GM12878 (cell line): Measurements from ENCODE around the gene TMC2. TPM values are rescaled to one million over a fixed set of nuclear protein-coding genes. Genes with fewer than 3 reads are reported as not detected.

Experiments used
- ATAC-seq: fragments of 200-7000 bp; cut with Tn5 transposase; 3 replicates; pipeline ENCODE4 v1.9.1; 2020; ENCODE audit warnings: mild to moderate bottlenecking, moderate library complexity
- BruUV-seq: library from RNA; stranded (reverse); fragments of 400-500 nt; replicated peaks from 2 replicates; lab custom pipeline; 2021; lab: Mats Ljungman, UMichigan
- CTCF ChIA-PET: fragments of 300-600 bp; sonication (Branson Sonifier 250); formaldehyde crosslinking; extraction: SDS; loops from one replicate; lab custom pipeline; 2021; ENCODE audit warnings: inconsistent platforms; lab: Yijun Ruan, JAX
- POLR2A ChIA-PET: fragments of 350-600 bp; formaldehyde crosslinking; extraction: SDS; loops from one replicate; lab custom pipeline; 2021; ENCODE audit warnings: inconsistent platforms; lab: Charles Lee
- RAD21 ChIA-PET: fragments of 300-600 bp; sonication (Branson Sonifier 250); formaldehyde crosslinking; loops from one replicate; lab custom pipeline; 2023; ENCODE audit warnings: antibody characterized with exemption; ENCODE audit not compliant: unreplicated experiment; lab: Charles Lee
- SMC1A ChIA-PET: fragments of 300-600 bp; sonication (Branson Sonifier 250); formaldehyde crosslinking; loops from one replicate; lab custom pipeline; 2023; ENCODE audit not compliant: unreplicated experiment, uncharacterized antibody; lab: Charles Lee
- DNase-seq: peaks from one replicate; pipeline ENCODE4 v3.0.0-alpha.2; 2011; ENCODE audit warnings: low read depth, low spot score
- FAIRE-seq: peaks from 3 replicates; lab custom pipeline; 2011; peaks lifted over from hg19 to GRCh38; lab: Jason Lieb, UNC
- H2AFZ ChIP-seq: 2 replicates; pipeline ENCODE4 v1.6.0; 2011; ENCODE audit warnings: low read depth, low read length, control low read depth; ENCODE audit not compliant: control insufficient read depth
- H3K27ac ChIP-seq: 2 replicates; pipeline ENCODE4 v1.5.1; 2011; ENCODE audit warnings: control low read depth; ENCODE audit not compliant: control insufficient read depth, insufficient read depth
- H3K27me3 ChIP-seq, 2 experiments: replicated peaks in 1 of 2; 2 replicates each; pipeline versions ENCODE4 v1.6.0 to v1.6.1; 2011; ENCODE audit warnings: low read length in 1 of 2; ENCODE audit not compliant: control insufficient read depth in 2 of 2, insufficient read depth in 2 of 2
- H3K36me3 ChIP-seq, 2 experiments: 2 replicates each; pipeline ENCODE4 v1.5.1; 2011; ENCODE audit warnings: low read length in 1 of 2; ENCODE audit not compliant: control insufficient read depth in 2 of 2, insufficient read depth in 2 of 2
- H3K4me1 ChIP-seq: 2 replicates; pipeline ENCODE4 v1.6.1; 2011; ENCODE audit warnings: mild to moderate bottlenecking, low read length, moderate library complexity, mixed read lengths; ENCODE audit not compliant: control insufficient read depth, insufficient read depth
- H3K4me2 ChIP-seq: 2 replicates; pipeline ENCODE4 v1.6.0; 2011; ENCODE audit warnings: control low read depth; ENCODE audit not compliant: control insufficient read depth, insufficient read depth
- H3K4me3 ChIP-seq: fragments of 200-600 bp; sonication (generic); 2 replicates; pipeline ENCODE4 v1.5.1; 2016
- H3K79me2 ChIP-seq: 2 replicates; pipeline ENCODE4 v1.6.0; 2011; ENCODE audit warnings: low read length; ENCODE audit not compliant: control insufficient read depth, insufficient read depth
- H3K9ac ChIP-seq: 2 replicates; pipeline ENCODE4 v1.8.0; 2011; ENCODE audit warnings: low read length, control low read depth, mixed read lengths; ENCODE audit not compliant: control insufficient read depth, insufficient read depth
- H3K9me3 ChIP-seq: replicated peaks from 3 replicates; pipeline ENCODE4 v1.5.1; 2011; ENCODE audit warnings: mild to moderate bottlenecking, low read length; ENCODE audit not compliant: control insufficient read depth, insufficient read depth
- H4K20me1 ChIP-seq: 2 replicates; pipeline ENCODE4 v1.6.0; 2011; ENCODE audit not compliant: control insufficient read depth, insufficient read depth
- BCL3 ChIP-seq: IDR thresholded peaks from 2 replicates; pipeline ENCODE4 v1.6.1; 2011; ENCODE audit warnings: borderline replicate concordance, low read depth, mild to moderate bottlenecking, moderate library complexity, low read length; ENCODE audit not compliant: insufficient read depth, poor library complexity, severe bottlenecking
- CHD1 ChIP-seq: IDR thresholded peaks from 2 replicates; pipeline ENCODE4 v1.6.1; 2012; ENCODE audit warnings: low read depth, low read length, improper control_type of control experiment
- CHD2 ChIP-seq: IDR thresholded peaks from 2 replicates; pipeline ENCODE4 v1.6.1; 2011; ENCODE audit warnings: low read depth, low read length, improper control_type of control experiment, borderline replicate concordance
- MAX ChIP-seq: IDR thresholded peaks from 2 replicates; pipeline ENCODE4 v1.6.1; 2012; ENCODE audit warnings: low read depth, low read length, improper control_type of control experiment
- NFXL1 ChIP-seq: fragments of 450-650 bp; IDR thresholded peaks from 2 replicates; pipeline ENCODE4 v1.6.1; 2017; ENCODE audit warnings: antibody characterized with exemption, mild to moderate bottlenecking, borderline replicate concordance
- NFYB ChIP-seq: IDR thresholded peaks from 2 replicates; pipeline ENCODE4 v1.6.1; 2011; ENCODE audit warnings: low read depth, mild to moderate bottlenecking, low read length, improper control_type of control experiment, moderate library complexity; ENCODE audit not compliant: insufficient read depth
- NKRF ChIP-seq: fragments of 450-650 bp; conservative IDR thresholded peaks from 2 replicates; pipeline ENCODE4 v1.6.1; 2017; ENCODE audit warnings: mild to moderate bottlenecking, moderate library complexity
- PML ChIP-seq: IDR thresholded peaks from 2 replicates; pipeline ENCODE4 v1.6.1; 2012; ENCODE audit warnings: low read length, inconsistent platforms
- POLR2AphosphoS5 ChIP-seq: IDR thresholded peaks from 2 replicates; pipeline ENCODE4 v1.6.1; 2011; ENCODE audit warnings: mild to moderate bottlenecking, low read length, inconsistent platforms
- RAD21 ChIP-seq: IDR thresholded peaks from 2 replicates; pipeline ENCODE4 v1.6.1; 2011; ENCODE audit warnings: mild to moderate bottlenecking, low read depth, low read length, moderate library complexity; ENCODE audit not compliant: insufficient read depth
- SMC3 ChIP-seq: IDR thresholded peaks from 2 replicates; pipeline ENCODE4 v1.6.1; 2011; ENCODE audit warnings: low read length, improper control_type of control experiment, borderline replicate concordance
- SUZ12 ChIP-seq: fragments of 200-600 bp; sonication (generic); IDR thresholded peaks from one replicate; pipeline ENCODE4 v1.6.1; 2018; ENCODE audit warnings: antibody characterized with exemption, mild to moderate bottlenecking; ENCODE audit not compliant: unreplicated experiment
- TBL1XR1 ChIP-seq: IDR thresholded peaks from 2 replicates; pipeline ENCODE4 v1.6.1; 2012; ENCODE audit warnings: low read depth, low read length, improper control_type of control experiment
- YBX1 ChIP-seq: fragments of 450-650 bp; IDR thresholded peaks from 2 replicates; pipeline ENCODE4 v1.6.1; 2016; ENCODE audit warnings: antibody characterized with exemption
- WGBS: methylation state at CpG from one replicate; pipeline ENCODE4 v1.1.6; 2016; ENCODE audit warnings: low lambda C conversion rate; ENCODE audit not compliant: insufficient replicate concordance, insufficient coverage; ENCODE audit errors: missing lambda C conversion rate; 5-methylcytosine and 5-hydroxymethylcytosine counted together
- in situ Hi-C: fragments of 300-500 bp; cut with MboI; formaldehyde crosslinking; loops from 9 replicates; pipeline ENCODE4 v1.14.3; 2018; ENCODE audit warnings: mixed read lengths
- intact Hi-C: fragments of 100-400 bp; cut with micrococcal nuclease; formaldehyde crosslinking; loops from one replicate; pipeline ENCODE4 v1.14.2; 2022; ENCODE audit not compliant: unreplicated experiment
- polyA plus RNA-seq, 11 experiments: library from polyadenylated mRNA; depleted of rRNA in 4 of 11; unstranded in 6 of 11; stranded (reverse) in 5 of 11; fragments of >200 nt; fragmentation: Nextera tagmentation in 4 of 11; fragmentation: Illumina TruSeq in 1 of 11; extraction: Ambion mirVana in 4 of 11; extraction: Trizol in 1 of 11; gene quantifications; 1 replicate in 1 of 11; 2 replicates in 10 of 11; pipeline versions ENCODE4 v1.2.1 to v1.2.3, GENCODE V29; 2011 to 2016; ENCODE audit warnings: inconsistent platforms in 2 of 11, missing spikeins in 2 of 11, low read depth in 1 of 11
- total RNA-seq, 4 experiments: library from RNA; depleted of rRNA in 3 of 4; stranded (reverse); fragments of >200 nt in 3 of 4; fragmentation: Illumina TruSeq in 1 of 4; extraction: Trizol in 1 of 4; gene quantifications; 2 replicates each; pipeline versions ENCODE4 v1.2.1 to v1.2.3, GENCODE V29; 2013 to 2021
- TF ChIP-seq, protein P1 (sequence below): IDR thresholded peaks from 2 replicates; pipeline ENCODE4 v1.6.1; 2012; ENCODE audit warnings: low read depth, low read length, improper control_type of control experiment
- TF ChIP-seq, protein P2 (sequence below): fragments of 450-650 bp; IDR thresholded peaks from 2 replicates; pipeline ENCODE4 v1.6.1; 2017; ENCODE audit warnings: mild to moderate bottlenecking, low read depth, inconsistent platforms; ENCODE audit not compliant: poor library complexity, severe bottlenecking
- TF ChIP-seq, protein P3 (sequence below): fragments of 150-350 bp; IDR thresholded peaks from 2 replicates; pipeline ENCODE4 v1.6.1; 2014; ENCODE audit warnings: mild to moderate bottlenecking, low read depth, low read length

TMC2 gene
- total and polyA plus RNA-seq, 10 of the 15 experiments (the other 5 are each of a cell fraction or from before 2014, with no cell fraction given): 0.08 TPM; not detected in 9

- no peaks in the 10 kb centered on the region for H3K9me3 ChIP-seq
- H3K27ac ChIP-seq: no peak overlapping the region
- no peaks in the 10 kb centered on the region for H3K36me3 ChIP-seq
- BruUV-seq: no TSS peak
- H3K4me3 ChIP-seq: no peak overlapping the region
- ATAC-seq: no peak
- FAIRE-seq: no peak
- H2AFZ ChIP-seq: no peak overlapping the region
- ChIA-PET POLR2A (no interaction called here), SMC1A (no interaction called here), CTCF (no interaction called here), RAD21 (no interaction called here)
- H3K4me1 ChIP-seq: peaks cover 3% of the 10 kb centered on the region; the same call in 1 of the 2 replicates
- peaks cover 0 to 4% of the 10 kb centered on the region in 2 experiments; a peak in 2 of 4 replicates for H3K27me3 ChIP-seq
- H3K79me2 ChIP-seq: no peaks in the 10 kb centered on the region
- intact Hi-C loops (no loop called here), in situ Hi-C loops (no loop called here)
- DNase-seq: no peak
- H3K4me2 ChIP-seq: no peak overlapping the region
- WGBS: 43% methylated on average over 2 of the region's 2 CpGs
- no peaks in the 10 kb centered on the region for H4K20me1 ChIP-seq
- no peak overlapping the region for H3K9ac ChIP-seq
- TF ChIP-seq MAX (no peak), NKRF (no peak), NFXL1 (no peak), BCL3 (no peak), POLR2AphosphoS5 (no peak), CHD2 (no peak), YBX1 (no peak), TBL1XR1 (no peak), PML (no peak), RAD21 (no peak), CHD1 (no peak), SMC3 (no peak), SUZ12 (no peak), NFYB (no peak)
- TF ChIP-seq, protein P1, sequence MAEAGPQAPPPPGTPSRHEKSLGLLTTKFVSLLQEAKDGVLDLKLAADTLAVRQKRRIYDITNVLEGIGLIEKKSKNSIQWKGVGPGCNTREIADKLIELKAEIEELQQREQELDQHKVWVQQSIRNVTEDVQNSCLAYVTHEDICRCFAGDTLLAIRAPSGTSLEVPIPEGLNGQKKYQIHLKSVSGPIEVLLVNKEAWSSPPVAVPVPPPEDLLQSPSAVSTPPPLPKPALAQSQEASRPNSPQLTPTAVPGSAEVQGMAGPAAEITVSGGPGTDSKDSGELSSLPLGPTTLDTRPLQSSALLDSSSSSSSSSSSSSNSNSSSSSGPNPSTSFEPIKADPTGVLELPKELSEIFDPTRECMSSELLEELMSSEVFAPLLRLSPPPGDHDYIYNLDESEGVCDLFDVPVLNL: no peak
- TF ChIP-seq, protein P2, sequence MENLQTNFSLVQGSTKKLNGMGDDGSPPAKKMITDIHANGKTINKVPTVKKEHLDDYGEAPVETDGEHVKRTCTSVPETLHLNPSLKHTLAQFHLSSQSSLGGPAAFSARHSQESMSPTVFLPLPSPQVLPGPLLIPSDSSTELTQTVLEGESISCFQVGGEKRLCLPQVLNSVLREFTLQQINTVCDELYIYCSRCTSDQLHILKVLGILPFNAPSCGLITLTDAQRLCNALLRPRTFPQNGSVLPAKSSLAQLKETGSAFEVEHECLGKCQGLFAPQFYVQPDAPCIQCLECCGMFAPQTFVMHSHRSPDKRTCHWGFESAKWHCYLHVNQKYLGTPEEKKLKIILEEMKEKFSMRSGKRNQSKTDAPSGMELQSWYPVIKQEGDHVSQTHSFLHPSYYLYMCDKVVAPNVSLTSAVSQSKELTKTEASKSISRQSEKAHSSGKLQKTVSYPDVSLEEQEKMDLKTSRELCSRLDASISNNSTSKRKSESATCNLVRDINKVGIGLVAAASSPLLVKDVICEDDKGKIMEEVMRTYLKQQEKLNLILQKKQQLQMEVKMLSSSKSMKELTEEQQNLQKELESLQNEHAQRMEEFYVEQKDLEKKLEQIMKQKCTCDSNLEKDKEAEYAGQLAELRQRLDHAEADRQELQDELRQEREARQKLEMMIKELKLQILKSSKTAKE: no peak
- TF ChIP-seq, protein P3, sequence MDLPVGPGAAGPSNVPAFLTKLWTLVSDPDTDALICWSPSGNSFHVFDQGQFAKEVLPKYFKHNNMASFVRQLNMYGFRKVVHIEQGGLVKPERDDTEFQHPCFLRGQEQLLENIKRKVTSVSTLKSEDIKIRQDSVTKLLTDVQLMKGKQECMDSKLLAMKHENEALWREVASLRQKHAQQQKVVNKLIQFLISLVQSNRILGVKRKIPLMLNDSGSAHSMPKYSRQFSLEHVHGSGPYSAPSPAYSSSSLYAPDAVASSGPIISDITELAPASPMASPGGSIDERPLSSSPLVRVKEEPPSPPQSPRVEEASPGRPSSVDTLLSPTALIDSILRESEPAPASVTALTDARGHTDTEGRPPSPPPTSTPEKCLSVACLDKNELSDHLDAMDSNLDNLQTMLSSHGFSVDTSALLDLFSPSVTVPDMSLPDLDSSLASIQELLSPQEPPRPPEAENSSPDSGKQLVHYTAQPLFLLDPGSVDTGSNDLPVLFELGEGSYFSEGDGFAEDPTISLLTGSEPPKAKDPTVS: no peak
Observed at GRCh38 chr20:2619337-2619736, 83.0 kb downstream of the TMC2 start.
